ENCODE data around the gene FYTTD1.

FYTTD1 gene

DNA sequence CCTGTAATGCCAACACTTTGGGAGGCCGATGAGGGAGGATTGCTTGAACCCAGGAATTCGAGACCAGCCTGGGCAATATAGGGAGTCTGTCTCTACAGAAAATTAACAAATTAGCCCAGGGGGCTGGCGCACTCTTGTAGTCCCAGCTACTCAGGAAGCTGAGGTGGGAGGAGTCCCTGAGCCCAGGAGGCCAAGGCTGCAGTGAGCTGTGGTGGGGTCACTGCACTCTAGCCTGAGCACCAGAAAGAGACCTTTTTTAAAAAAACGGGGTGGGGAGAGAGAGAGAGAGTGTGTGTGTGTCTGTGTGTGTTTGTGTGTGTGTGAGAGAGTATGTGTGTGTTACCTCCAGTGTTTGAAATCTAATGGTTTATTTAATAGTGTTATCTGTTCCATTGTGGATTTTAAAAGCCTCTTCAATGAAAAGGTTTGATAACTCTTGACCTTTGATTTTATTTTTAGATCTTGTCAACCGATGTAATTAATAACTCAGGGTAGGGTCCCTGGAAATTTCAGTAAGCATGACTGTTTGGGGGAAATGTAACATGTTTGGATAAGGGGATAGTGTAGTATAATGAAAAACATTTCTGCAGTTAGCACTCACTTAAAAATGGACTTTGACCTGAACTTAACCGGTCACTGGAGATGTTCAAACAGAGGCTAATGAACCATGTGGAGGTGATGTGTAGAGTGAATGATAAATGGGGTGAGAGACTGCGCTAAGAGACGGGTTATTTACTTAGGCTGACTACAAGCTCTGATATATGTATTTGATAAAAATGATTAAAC, 71.1 kb downstream of the FYTTD1 start:
- Mint-ChIP-seq H3K4me1 (ENCODE audit: low read depth) (peaks cover 3% of the 10 kb centered on the region), H3K27ac (peak overlapping the region; percentile 71), H3K4me3 (no peak overlapping the region), H3K36me3 (ENCODE audit: low read depth) (peaks cover 28% of the 10 kb centered on the region), H3K27me3 (no peaks in the 10 kb centered on the region), H3K9me3 (no peaks in the 10 kb centered on the region)

DNA sequence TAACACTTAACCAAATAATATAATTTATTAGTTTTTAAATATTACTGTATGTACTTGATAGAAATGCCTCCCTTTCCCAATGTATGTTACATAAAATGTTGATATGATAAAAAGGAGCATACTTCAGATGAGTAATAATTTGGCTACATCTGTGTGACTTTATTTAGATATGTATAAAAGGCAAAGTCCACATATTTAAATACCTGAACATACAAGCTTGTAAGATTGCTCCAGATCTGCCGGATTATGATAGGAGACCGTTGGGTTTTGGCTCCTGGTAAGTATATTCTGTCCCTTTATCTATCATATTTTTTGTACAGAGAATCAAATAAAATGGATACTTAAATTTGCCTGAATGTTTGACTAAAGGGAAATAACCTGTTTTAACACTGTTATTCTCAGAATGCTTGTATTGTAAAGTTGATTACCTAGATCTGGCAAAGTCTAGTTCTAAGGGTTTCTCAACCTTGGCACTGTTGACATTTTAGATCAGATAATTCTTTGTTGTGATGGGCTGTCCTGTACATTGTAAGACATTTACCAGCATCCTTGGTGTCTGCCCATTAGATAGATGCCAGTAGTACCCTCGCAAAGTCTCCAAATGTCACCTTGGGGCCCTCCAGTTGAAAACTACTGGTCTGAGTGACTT, 79.8 kb downstream of the FYTTD1 start:
- no peak overlapping the region for H3K4me3 Mint-ChIP-seq
- H3K27ac Mint-ChIP-seq, result no peak overlapping the region
- H3K9me3 Mint-ChIP-seq, result no peaks in the 10 kb centered on the region
- H3K36me3 Mint-ChIP-seq (ENCODE audit: low read depth), result peaks cover 50% of the 10 kb centered on the region
- H3K4me1 Mint-ChIP-seq (ENCODE audit: low read depth), result no peaks in the 10 kb centered on the region
- no peaks in the 10 kb centered on the region for H3K27me3 Mint-ChIP-seq

DNA sequence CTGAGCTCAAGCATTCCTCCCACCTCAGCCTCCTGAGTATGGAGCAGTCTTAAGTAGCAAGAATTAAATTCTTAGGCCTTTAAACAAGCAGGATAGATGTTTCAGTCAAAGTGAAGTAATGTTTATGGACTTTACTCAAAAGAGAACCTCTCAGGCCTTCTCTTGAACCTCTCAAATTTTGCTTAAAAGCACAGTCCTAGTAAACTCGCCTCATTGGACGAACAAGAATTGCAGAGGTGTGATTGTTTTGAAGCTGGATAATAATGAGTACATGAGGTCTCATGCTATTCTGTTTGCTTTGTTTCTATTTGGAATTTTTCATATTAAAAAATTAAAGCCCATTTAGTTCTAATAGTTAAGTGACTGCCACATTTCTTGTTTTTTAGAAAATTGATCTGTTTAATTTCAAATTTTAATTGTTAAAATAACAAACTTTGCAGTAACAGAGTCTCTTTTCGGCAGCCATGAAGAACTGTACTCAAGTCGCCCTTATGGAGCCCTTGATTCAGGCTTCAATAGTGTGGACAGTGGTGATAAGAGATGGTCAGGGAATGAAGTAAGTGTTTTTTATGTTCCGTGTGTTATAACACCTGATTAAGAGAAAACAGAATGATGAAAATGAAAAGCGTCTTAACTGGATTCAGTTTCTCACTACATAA, 80.8 kb downstream of the FYTTD1 start:
- Mint-ChIP-seq H3K27ac (no peak overlapping the region), H3K27me3 (no peaks in the 10 kb centered on the region), H3K36me3 (ENCODE audit: low read depth) (peaks cover 45% of the 10 kb centered on the region), H3K9me3 (no peaks in the 10 kb centered on the region), H3K4me1 (ENCODE audit: low read depth) (no peaks in the 10 kb centered on the region), H3K4me3 (no peak overlapping the region)

DNA sequence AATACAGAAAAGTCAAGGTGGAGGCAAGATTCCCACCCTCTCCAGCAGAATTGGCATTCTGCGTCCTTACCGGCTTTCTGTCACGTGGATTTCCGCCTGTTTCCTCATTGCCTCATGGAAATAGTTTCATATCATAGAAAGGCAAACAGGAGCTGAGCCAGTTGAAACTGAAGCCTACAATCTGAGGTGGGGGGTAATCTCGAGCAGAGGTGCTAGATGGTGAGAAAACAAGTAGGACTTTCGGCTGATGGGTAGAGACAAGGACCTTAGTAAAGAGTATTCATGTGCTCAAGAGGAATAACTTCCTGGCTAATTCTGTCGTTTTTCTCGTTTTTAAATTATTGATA, 81.3 kb downstream of the FYTTD1 start:
- H3K36me3 Mint-ChIP-seq (ENCODE audit: low read depth), result peaks cover 42% of the 10 kb centered on the region
- H3K27me3 Mint-ChIP-seq, result no peaks in the 10 kb centered on the region
- no peaks in the 10 kb centered on the region for H3K4me1 Mint-ChIP-seq (ENCODE audit: low read depth)
- no peak overlapping the region for H3K4me3 Mint-ChIP-seq
- H3K27ac Mint-ChIP-seq, result no peak overlapping the region
- no peaks in the 10 kb centered on the region for H3K9me3 Mint-ChIP-seq

DNA sequence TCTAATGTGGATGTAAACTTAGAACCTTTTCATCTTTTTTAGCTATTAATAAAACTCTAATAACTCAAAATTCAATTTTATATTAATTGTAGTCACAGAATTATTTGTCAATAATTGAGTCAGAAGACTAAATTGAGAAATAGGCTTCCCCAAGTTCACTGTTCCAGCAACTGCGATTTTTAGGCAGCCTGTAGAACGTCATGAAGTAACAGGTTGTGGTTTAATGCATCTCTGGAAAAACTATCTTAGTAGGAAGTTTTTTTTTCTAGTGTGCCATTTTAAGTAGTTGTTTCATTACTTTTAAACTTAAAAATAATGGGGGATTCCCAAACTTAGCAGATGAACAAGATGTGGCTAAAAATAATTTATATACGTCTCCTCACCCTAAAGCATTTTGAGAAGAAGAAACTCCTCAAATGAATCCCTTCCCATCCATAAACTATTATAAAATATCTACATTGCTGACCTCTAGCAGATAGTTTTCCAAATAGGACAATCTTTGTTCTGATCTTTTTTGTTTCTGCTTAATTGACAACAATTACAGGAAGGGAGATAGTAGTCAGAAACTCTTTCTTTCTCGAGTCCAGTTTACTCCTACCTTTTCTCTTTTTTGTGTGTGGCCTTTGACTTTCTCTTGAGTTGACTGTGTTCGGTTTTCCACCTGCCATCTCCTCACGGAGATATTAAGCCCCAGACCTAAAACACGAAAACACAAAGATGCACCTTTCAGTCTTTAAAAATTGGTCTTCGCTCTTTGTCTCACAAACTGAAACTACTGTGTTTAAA, 84.4 kb downstream of the FYTTD1 start:
- peak overlapping the region; percentile 28 for H3K4me3 Mint-ChIP-seq
- peaks cover 44% of the 10 kb centered on the region for H3K36me3 Mint-ChIP-seq (ENCODE audit: low read depth)
- H3K27me3 Mint-ChIP-seq, result no peaks in the 10 kb centered on the region
- H3K4me1 Mint-ChIP-seq (ENCODE audit: low read depth), result no peaks in the 10 kb centered on the region
- no peaks in the 10 kb centered on the region for H3K9me3 Mint-ChIP-seq
- peak overlapping the region; percentile 36 for H3K27ac Mint-ChIP-seq

DNA sequence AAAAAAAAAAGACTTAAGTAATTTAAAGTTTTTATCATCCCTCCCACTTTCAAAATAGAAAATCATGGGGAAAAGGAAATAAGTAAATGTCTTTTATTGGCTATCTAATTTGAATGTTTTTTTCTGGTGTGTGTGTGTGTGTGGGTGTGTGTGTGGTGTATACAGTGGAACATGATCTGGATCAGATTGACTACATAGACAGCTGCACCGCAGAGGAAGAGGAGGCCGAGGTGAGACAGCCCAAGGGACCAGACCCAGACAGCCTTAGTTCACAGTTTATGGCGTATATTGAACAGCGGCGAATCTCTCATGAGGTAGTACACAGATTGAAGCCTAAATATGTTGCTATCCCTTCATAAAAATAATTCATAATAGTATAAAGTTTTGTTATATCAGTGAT, 85.8 kb downstream of the FYTTD1 start:
- H3K36me3 Mint-ChIP-seq (ENCODE audit: low read depth), result peaks cover 42% of the 10 kb centered on the region
- no peak overlapping the region for H3K4me3 Mint-ChIP-seq
- no peak overlapping the region for H3K27ac Mint-ChIP-seq
- H3K9me3 Mint-ChIP-seq, result no peaks in the 10 kb centered on the region
- no peaks in the 10 kb centered on the region for H3K4me1 Mint-ChIP-seq (ENCODE audit: low read depth)
- no peaks in the 10 kb centered on the region for H3K27me3 Mint-ChIP-seq

DNA sequence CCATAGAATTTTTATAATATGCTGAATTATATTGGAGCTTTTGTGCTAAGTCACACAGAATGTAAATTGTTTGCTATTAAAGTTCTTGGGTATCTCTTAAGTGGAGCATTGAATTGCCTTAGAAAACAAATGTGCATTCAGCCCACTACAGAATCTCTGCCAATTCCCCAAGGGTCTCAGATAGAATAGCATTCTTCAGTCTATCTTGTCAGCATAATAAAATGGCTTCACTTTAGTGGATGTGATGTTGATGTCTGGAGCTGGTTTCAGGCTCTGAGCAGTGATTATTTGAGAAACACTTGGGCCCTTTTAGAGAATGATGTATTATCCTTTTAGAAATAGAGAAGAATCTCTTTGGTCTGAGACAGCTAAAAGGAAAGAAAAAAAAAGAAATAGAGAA, 86.6 kb downstream of the FYTTD1 start:
- Mint-ChIP-seq H3K27me3 (no peaks in the 10 kb centered on the region), H3K4me3 (no peak overlapping the region), H3K9me3 (no peaks in the 10 kb centered on the region), H3K4me1 (ENCODE audit: low read depth) (no peaks in the 10 kb centered on the region), H3K36me3 (ENCODE audit: low read depth) (peaks cover 44% of the 10 kb centered on the region), H3K27ac (no peak overlapping the region)
